ENCODE measurements around the gene RORB.

Gene RORB

DNA sequence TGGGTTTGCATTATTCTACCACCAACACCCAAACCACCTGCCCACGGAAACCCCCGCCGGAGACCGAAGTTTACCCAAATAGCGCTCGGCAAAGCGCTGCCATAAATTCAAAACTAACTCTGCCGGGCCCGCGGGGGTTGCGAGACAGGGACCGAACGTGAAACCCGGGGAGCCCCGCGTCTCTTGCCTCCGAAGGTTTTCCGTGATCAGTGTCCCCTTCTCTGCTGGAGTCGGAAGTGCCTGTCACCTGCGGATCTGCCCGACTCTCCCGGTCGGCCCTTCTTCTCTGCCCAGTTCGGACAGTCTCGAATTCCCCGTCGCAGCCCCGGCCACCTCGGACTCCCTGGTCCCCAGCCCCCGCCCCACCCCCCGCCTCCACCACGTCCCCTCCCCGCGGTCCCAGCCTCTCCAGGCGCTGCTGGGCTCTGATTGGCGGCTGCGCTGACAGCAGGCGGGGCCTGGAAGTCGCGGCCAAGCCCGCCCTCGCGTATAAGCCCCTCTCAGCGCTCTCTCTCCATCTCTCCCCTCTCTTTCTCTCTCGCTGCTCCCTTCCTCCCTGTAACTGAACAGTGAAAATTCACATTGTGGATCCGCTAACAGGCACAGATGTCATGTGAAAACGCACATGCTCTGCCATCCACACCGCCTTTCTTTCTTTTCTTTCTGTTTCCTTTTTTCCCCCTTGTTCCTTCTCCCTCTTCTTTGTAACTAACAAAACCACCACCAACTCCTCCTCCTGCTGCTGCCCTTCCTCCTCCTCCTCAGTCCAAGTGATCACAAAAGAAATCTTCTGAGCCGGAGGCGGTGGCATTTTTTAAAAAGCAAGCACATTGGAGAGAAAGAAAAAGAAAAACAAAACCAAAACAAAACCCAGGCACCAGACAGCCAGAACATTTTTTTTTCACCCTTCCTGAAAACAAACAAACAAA, at the start of gene RORB:
Gene RORB, plus strand, starts transcription at position 517 of the 929 bp plus-strand sequence. CDS start 642 bp downstream, outside the sequence.
- DNase-seq (ENCODE audit: low spot score), result peak; percentile 76
- in situ Hi-C loops (cut with MboI; ENCODE audit: low sequenced_read_pairs, unreplicated experiment), result no loop called here
- TF ChIP-seq, protein P1, sequence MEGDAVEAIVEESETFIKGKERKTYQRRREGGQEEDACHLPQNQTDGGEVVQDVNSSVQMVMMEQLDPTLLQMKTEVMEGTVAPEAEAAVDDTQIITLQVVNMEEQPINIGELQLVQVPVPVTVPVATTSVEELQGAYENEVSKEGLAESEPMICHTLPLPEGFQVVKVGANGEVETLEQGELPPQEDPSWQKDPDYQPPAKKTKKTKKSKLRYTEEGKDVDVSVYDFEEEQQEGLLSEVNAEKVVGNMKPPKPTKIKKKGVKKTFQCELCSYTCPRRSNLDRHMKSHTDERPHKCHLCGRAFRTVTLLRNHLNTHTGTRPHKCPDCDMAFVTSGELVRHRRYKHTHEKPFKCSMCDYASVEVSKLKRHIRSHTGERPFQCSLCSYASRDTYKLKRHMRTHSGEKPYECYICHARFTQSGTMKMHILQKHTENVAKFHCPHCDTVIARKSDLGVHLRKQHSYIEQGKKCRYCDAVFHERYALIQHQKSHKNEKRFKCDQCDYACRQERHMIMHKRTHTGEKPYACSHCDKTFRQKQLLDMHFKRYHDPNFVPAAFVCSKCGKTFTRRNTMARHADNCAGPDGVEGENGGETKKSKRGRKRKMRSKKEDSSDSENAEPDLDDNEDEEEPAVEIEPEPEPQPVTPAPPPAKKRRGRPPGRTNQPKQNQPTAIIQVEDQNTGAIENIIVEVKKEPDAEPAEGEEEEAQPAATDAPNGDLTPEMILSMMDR (IDR thresholded peaks at IDR 0.05; ENCODE audit: borderline replicate concordance, control extremely low read depth, extremely low read depth, insufficient read depth, missing control alignments), result no peak

DNA sequence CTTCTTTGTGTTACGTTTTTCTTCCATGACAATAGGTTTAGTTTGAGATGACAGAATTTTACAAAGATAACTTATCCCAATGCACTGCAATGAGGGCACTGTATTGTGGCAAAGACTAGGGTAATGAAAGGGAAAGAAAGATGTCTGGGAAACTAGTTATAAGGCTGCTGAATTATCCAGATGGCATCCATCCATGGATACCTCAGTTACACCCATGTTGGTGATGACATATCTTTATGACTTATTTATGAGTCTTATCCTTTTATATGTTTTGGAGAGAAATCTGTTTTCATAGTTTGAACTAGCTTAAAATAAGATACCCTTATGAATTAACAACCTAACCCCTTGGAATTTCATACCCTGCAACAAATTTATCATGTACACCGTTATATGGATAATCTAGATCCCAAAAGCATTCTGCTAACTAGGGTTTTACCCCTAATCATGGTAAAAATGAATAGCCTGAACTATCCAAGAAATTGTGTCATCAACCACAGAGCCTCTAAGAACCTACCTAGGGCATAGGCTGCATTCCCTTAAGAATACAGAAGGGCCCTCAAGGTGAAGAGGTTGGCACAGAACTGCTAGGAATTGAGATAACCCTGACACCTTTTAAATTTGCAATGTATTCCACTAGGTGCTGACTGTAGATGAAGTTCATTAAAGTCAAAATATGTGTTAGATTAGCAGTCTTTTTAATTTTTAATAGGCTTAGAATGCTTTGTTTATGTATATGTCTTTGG, 49.5 kb upstream of the RORB start:
- TF ChIP-seq, protein P1 (IDR thresholded peaks at IDR 0.05; ENCODE audit: borderline replicate concordance, control extremely low read depth, extremely low read depth, insufficient read depth, missing control alignments), result no peak
- in situ Hi-C loops (cut with MboI; ENCODE audit: low sequenced_read_pairs, unreplicated experiment), result no loop called here
- no peak for DNase-seq (ENCODE audit: low spot score)

DNA sequence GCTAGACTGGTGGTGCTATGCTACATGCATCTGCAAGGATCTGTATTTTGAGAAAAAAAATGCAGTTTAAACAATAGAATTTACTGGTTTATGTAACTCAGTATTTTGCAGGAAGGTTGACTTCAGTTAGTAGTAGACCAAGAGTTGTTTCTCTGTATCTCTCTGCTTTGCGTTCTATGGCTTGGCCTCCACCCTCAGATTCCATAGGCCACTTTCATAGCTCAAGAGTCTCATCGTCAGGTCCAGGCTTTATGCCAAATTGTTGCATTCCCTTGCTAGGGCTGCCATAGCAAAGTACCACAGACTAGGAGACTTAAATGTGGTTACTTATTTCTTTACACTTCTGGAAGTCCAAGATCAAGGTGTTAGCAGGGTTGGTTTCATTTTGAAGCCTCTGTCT, 48.1 kb upstream of the RORB start:
- TF ChIP-seq, protein P1 (IDR thresholded peaks at IDR 0.05; ENCODE audit: borderline replicate concordance, control extremely low read depth, extremely low read depth, insufficient read depth, missing control alignments), result no peak
- no peak for DNase-seq (ENCODE audit: low spot score)
- in situ Hi-C loops (cut with MboI; ENCODE audit: low sequenced_read_pairs, unreplicated experiment), result no loop called here

DNA sequence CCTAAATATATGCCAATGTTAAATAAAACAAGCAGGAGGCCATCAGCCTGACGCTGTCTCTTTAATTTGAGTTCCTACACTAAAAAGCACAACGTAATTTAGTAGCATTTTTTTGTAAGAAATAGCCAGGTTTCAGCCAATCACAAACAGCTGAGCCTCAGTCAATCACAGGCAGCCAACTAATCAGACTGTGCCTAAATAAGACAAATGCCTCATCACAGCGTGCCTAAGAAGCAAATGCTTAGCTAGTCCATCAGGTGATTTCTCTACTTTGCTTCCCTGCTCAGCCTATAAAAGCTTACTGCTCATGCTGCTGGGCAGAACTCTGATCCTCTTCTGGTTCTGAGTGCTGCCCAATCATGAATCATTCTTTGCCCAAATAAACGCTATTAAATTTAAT, 38.3 kb upstream of the RORB start:
- in situ Hi-C loops (cut with MboI; ENCODE audit: low sequenced_read_pairs, unreplicated experiment), result no loop called here
- DNase-seq (ENCODE audit: low spot score), result no peak
- TF ChIP-seq, protein P1 (IDR thresholded peaks at IDR 0.05; ENCODE audit: borderline replicate concordance, control extremely low read depth, extremely low read depth, insufficient read depth, missing control alignments), result no peak

DNA sequence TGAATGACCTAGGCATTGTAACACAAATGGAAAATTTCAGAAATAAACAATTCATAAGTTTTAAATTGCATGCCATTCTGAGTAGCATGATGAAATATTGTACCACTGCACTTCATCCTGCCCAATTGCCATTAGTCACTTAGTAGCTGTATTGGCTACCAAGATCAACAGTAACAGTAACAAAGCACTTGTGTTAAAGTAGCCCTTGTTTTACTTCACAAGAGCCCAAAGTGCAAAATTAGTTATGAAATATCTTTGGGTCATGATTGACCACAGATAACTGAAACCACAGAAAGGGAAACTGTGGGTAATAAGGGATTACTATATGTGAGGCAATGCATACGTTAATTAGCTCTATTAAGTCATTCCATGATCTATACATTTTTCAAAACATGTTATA, 33.3 kb upstream of the RORB start:
- TF ChIP-seq, protein P1 (IDR thresholded peaks at IDR 0.05; ENCODE audit: borderline replicate concordance, control extremely low read depth, extremely low read depth, insufficient read depth, missing control alignments), result no peak
- in situ Hi-C loops (cut with MboI; ENCODE audit: low sequenced_read_pairs, unreplicated experiment), result no loop called here
- DNase-seq (ENCODE audit: low spot score), result no peak

DNA sequence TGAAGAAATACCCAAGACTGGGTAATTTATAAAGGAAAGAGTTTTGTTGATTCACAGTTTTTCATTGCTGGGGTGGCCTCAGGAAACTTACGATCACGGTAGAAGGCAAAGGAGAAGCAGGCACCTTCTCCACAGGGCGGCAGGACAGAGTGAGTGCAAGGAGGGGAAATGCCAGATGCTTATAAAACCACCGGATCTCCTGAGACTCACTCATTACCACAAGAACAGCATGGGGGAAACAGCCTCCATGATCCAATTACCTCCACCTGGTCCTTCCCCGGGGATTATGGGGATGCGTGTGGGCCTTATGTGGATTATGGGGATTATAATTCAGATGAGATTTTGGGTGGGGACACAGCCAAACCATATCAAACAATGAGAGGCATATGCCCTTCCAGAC, 18.5 kb upstream of the RORB start:
- in situ Hi-C loops (cut with MboI; ENCODE audit: low sequenced_read_pairs, unreplicated experiment), result no loop called here
- no peak for DNase-seq (ENCODE audit: low spot score)
- TF ChIP-seq, protein P1 (IDR thresholded peaks at IDR 0.05; ENCODE audit: borderline replicate concordance, control extremely low read depth, extremely low read depth, insufficient read depth, missing control alignments), result no peak
